GM19467 (cell line): Measurements from ENCODE around the gene NIFK.
A peak's percentile ranks its signal among the peaks of the same experiment; 100 is the strongest.

ENCODE experiments used
- ATAC-seq: cut with Tn5 transposase; IDR thresholded peaks from one replicate; pipeline ENCODE4 v1.9.1; 2021; ENCODE audit warnings: mild to moderate bottlenecking, moderate library complexity; ENCODE audit not compliant: unreplicated experiment

NIFK gene

DNA sequence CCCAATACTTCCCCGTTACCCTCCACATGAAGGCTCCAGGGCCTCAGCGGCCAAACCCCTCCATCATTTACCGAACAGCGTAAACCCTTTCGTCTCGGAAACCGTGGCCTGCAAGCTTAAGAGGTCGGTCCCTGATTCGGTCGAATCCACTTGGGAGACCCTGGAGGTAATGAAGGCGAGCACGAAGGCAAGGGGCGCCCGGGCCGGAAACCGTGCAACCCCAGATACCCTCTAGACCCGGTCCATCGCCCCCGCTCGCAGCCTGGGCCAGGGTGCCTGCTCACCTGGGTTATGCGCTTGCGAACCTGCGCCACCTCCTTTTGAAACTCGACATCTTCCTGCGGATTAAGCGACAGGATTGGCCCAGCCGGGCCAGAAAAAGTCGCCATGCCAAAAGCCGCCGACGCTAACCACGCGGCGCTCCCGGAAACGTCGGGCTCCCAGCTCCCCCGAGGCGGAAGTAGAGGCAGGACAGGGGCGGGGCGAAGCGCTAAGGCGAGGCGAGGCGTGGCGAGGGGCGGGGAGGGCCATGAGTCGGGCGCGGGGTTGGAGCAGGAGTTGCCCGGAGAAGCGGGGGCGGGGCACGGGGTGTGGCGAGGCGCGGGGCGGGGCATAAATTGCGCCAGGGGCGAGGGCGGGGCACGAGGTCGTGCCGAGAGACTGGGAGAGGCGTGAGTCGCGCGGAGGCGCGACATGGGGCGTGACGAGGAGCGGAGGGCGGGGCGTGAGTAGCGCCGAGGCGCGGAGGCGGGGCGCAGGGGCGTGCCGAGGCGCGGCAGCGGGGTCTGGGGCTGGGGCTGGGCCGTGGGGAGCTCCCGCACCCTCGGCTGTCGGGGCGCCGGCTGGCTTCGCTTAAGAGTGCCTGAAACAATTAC is at the start of gene NIFK:
Gene NIFK (minus strand): TSS at position 414 of the 875 bp plus-strand sequence. CDS start 25 bp downstream, at position 389.
- peak; percentile 92 for ATAC-seq

DNA sequence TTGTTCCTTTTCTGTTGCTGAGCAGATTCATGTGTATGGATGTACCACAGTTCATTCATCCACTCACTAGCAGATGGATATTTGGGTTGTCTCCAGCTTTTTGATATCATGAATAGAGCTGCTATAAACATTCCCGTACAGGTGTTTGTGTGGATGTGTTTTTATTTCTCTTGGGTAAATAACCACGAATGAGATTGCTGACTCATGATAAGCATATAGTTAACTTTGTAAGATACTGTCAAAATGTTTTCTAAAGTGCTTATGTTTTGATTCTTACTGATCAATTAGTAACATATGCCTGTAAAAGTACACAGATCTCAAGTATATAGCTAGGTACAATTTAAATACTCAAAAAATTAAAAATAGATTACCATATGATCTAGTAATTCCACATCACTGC is 46.5 kb upstream of the NIFK start:
- no peak for ATAC-seq

DNA sequence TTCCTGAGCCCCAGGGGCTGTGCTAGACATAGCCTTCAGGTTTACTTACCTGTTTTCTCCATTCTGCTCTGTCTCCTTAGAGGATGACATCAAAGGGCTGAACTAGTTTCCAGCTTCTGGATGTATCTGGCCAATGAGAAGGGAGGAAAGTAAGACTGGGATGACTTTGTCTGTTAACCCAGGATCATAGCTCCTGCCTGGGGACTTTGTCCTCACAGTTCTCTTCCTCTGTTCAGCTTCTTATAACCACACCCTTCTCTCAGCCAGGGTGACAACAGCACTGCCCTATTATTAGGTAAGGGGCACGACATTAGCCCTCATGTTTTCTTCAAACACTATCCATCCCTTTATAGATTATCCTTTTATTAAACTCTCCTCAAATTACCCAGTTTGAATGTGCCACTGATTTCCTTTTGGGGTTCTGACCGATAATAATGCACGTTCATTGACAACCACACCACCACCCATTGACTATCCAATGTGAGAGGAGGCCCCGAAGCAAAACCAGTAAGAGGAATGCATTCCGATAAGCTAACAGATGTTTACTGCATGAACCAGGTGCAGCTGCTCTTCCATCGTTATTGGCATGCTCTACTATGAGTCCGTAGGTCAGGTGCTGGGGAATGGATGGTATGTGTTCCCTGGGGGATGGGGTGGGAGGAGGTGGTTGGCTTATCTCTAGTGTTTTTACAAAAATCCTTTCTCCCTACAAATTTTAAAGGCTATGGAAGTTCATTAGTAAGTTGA is 42.2 kb upstream of the NIFK start:
- ATAC-seq = no peak

DNA sequence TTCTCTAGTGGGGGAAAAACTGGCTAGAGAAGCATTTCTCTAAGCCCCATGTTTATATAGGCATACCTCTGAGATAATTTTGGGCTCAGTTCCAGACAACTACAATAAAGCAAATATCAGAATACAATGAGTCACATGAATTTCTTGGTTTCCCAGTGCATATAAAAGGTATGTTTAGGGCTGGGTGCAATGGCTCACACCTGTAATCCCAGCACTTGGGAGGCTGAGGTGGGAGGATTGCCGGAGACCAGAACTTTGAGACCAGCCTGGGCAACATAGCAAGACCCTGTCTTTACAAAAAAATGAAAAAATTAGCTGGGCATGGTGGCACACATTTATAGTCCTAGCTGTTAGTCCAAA is 41.0 kb upstream of the NIFK start:
- ATAC-seq = no peak

DNA sequence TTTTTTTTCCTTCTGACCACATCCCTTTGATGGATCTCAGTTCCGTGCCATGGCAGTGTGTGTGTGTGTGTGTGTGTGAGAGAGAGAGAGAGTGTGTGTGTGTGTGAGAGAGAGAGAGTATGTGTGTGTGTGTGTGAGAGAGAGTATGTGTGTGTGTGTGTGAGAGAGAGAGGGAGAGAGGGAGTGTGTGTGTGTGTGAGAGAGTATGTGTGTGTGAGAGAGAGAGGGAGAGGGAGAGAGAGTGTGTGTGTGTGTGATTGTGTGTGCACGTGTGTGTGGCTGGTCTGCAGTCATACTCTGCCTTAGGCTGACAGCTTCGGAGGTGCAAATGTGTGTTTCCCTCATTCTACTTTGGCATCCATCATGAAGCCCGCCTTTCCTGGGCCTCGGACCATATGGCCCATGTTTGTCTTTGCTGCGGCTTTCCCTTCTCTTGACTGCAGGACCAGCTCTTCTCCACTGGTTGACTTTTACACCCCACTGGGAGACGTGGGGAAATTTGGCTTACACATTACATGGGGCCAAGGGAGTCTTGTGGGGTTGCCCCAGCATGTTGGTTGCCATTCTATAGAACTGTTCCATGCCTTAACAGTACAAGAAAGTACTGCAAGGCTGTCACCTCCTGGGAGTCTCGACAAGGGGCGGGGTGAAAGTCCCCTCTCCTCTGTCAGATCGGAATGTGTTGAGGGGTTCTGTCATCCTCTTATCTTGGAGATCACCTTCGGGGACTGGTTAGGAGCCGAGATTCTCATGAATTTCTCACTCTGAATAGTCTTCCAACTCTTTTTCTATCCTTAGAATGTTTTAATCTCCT is 40.4 kb upstream of the NIFK start:
- ATAC-seq = no peak

DNA sequence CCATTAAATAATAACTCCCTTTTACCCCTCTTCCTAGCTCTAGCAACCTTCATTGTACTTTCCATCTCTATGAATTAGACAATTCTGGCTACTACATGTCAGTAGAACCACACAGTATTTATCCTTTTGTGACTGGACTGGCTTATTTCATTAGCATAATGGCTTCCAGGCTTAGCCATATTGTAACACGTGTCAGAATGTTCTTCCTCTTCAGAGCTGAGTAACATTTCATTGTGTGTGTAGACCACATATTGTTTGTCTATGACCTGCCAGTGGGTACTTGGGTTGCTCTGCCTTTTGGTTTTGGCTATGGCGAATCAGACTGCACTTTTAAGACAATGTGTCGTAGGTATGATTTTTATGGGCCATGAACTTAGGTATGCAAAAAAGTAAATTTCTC is 39.7 kb upstream of the NIFK start:
- ATAC-seq = no peak

DNA sequence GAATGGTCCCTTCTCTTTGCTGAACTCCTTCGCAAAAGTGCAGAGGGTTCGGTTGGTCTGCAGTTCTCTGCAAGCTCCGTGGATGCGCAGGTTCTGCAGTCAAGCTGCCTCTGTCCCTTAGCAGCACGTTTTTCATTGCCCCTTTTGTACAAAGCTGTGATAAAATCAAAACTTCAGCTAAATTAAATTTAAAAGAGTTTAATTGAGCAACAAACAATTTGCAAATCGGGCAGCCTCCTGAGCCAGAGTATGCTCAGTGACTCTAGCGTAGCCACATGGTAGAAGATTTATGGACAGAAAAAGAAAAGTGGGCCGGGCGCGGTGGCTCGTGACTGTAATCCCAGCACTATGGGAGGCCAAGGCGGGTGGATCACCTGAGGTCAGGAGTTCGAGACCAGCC is 37.6 kb upstream of the NIFK start:
- ATAC-seq = no peak

DNA sequence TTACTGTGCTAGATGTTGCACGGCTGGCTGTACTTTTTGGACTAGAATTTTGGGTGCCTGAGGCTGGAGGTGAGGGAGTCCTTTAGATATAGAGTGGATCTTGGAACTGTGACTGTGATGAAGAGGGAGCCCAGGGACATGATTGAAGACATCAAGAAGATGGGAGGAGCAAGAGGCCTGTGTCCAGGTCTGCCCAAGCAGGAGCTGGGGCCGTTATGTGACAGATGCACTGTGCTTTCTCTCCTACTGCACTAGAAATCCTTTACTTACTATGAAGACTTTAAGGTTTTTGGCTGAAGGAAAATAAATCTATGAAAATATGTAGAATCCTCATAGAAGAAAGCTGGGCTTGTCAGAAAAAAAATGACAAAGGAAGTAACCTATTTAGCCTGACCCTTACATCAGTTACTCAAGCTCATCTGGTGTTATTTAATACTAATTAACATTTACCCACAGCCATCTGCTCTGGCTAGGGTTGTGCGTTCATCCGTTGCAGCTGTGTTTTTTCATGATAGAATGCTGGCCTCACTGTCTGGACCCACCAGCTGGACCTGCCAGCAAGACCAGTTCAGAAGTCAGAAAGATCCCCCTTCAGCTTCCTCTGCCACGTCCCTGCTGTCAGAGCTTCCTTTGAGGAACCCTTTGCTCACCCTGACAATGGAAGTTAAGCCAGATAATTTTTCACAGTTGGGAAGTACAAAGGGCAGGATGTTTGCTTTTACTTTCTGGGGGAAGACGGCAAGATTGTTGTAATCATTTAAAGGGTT is 35.5 kb upstream of the NIFK start:
- ATAC-seq = no peak

DNA sequence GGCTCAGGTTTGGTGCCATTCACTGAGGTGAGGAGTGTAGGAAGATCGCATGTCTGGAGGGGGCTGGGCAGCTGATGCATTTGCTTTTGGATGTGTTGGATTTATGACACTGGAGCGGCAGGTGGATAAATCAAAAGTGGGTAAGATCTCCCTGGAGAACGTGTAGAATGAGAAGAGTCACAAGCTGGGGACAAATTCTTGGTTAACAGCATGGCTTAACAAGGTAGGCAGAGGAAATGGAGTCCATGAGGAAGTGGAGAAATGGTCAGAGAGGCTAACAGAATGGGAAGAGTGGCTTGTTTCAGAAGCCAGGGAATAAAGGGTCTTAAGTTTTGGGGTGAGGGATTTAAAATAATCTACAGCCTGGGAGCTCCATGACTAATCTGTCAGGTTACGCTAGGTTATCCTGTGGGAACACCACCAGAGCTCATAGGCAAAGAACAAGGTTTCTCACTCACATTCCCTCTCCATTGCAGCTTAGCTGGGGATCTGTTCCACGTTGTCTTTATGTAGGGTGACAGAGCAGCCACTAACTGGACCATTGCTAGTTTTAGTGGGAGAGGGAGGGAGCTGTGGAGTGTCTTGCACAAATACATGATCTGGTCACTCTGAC is 31.6 kb upstream of the NIFK start:
- ATAC-seq = no peak

DNA sequence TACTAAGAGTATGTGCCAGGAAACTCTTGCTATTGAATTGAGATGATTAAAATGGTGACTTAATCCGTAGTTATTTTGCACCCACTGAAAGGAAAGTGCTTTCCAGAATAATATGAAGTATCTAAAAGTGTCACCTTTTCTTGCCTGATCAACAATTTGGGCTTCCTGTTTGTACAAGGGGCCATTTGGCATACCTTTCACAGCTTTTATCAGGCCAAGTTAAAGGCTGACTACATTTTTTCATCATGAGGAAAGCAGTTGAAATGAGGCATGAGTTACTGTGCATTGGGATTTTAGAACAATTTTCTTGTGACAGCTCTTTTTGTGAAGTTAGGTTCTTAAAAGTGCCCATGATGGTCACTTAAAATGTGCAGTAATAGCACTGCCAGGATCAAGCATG is 29.9 kb upstream of the NIFK start:
- ATAC-seq = no peak

DNA sequence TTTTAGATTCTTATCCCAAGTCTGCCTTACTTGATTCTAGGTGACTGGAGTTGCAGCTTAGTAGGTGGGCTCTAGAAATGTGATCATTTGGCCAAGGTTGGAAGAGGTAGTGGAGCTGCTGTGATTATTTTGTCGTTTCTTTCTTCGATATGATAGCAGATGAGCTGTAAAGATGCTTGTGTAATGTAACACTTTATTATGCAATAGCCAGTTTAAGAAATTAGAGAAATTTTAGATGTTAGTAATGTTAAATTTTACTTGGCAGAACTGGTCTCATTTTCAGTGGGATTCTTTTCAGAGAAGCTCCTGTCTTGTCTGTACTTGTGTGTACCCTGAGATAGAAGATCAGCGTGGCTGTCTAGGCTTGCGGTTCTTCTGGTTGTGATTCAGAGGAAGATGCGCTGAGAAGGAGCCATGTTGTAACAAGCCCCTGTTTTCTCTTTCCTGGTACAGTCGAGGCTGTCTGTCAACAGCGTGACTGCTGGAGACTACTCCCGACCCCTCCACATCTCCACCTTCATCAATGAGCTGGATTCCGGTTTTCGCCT is 28.1 kb upstream of the NIFK start:
- ATAC-seq = no peak

DNA sequence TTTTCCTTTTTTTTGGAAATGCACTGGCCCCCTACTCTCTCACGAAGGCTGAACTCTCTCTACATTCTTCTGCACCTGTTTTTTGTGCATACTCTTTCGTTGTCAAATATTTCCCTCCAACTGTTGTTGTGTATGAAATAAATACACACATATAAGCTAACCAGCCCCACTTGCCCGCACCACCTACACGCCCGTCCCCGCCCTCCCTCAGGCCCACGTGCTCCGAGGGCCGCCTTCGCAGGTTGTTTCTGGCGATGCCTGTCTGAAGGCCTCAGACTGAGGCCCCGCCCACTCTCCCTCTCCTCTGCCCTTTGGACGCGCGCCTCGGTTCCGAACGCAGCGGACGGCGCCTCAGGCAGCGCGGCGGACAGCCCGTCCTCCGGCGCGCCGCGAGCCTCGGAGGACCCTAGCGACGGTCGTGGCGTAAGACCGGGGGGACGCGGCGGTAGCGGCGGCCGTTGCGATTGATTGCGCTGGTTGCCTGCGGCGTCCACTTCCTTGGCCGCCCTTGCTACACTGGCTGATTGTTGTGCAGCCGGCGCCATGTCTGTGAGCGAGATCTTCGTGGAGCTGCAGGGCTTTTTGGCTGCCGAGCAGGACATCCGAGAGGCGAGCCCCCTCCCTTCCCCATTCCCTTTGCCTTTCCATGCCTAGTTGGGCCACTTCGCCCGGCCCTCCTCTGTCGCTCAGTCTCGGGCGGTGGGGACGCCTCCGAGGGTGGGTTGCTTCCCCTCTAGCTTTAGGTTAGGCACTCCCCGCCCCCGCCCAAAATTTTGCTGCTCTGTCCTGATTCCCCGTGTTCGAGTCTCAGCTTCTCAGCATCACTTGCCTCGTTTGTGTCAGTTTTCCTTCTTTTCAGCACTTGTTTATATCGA is 18.8 kb upstream of the NIFK start, which contains the start of gene TSN:
Gene TSN (plus strand): TSS at position 415 of the 875 bp plus-strand sequence. CDS start 129 bp downstream, at position 544.
- ATAC-seq = peak; percentile 100

DNA sequence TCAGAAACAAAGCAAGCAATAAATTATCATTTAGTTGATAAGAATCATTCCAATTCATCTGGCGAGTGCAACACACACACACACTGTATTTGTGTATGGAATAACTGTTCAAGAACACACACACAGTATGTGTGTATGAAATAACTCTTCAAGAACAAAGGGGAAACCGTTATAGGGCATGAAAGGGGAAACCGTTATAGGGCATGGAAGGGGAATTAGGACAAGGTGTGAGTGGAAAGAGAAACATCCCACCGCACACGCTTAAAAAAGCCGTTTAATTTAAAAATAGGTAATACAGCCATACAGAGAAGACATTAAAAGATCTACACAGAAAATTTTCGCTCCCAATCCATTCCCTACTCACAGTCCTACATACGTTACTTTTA is 18.2 kb upstream of the NIFK start:
- no peak for ATAC-seq

DNA sequence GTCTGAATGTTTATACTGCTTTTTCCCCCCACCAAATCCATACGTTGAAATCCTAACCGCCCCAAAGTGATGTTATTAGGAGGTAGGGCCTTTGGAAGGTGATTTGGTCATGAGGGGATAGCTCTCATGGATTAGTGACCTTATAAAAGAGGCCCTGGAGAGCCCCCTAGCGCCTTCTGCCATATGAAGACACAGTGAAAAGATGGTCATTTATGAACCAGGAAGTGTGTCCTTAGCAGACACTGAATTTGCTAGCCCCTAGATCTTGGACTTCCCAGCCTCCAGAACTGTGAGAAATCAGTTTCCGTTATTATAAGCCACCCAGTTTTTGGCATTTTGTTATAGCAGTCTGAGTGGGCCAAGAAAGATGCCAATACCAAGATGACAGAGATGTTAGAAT is 11.5 kb upstream of the NIFK start:
- no peak for ATAC-seq

DNA sequence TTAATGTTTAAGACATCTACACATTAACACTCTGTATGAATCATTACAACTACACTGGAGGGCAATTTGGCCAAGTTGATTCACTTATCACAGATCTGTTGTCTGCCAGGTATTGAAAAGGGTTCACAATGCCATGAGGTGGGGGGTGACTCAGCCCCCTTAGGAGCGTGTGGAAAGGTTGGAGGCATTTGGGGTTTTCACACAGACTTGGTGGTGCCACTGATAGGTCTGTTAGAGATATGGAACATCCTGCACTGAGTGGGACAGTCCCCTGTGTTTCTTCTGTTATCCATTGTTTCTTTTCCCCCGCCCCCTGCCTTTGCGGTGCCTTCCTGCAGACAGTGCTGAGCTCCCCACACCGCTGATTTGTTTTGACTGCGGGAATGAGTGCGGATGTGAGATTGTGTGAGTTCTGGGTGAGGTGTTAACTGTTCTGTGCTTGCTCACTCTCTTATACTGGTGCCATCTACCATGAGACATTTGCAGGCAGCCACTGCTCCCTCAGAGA is 9.4 kb upstream of the NIFK start:
- ATAC-seq = no peak

DNA sequence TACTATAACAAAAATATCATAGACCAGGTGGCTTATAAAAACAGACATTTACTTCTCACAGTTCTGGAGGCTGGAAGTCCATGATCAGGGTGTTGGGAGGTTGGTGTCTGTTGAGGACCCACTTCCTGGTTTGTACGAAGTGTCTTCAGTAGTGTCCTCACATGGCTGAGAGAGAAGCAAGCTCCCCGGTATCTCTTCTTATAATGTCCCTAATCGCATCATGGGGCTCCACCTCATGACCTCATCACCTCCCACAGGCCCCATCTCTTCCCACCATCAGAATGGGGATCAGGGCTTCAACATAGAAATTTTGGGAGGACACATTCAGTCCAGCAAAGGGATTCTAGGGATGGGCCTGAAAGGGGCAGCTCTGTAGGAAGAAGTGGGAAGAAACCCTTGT is 4.8 kb upstream of the NIFK start:
- no peak for ATAC-seq

DNA sequence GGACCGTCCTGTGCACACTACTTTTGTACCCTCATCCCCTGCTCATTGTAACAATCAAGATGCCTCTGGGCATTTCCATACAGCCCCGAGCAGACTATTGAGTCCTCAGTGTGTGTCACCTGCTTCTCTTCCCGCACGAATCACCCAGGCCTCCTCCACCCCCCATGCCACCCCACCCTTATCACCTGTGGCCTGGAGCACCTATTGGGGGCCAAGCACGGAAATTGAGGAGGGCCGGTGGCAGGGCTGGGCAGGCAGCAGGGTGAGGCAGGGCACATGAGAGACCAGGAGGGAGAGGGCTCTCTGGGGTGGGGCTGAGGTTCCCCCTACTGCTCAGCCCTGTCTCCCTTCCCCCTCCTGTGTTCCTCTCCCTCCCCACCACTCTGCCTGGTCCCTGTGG is 4.3 kb upstream of the NIFK start:
- ATAC-seq = no peak

DNA sequence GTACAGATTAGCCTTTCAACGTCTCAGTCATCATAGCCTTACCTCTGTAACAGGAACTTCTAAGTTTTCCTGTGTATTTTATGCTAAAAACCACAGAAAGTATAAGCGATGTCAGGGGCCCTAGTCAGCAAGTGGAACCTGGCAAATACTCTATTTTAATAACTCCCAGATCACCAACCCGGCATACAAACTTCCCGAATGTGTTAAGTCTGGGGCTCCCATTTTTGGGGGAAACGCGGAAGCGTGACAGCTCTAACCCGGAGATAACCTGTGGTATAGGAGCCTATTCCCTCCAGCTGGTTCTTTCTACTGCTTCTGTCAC is 574 bp downstream of the NIFK start:
- ATAC-seq = no peak

DNA sequence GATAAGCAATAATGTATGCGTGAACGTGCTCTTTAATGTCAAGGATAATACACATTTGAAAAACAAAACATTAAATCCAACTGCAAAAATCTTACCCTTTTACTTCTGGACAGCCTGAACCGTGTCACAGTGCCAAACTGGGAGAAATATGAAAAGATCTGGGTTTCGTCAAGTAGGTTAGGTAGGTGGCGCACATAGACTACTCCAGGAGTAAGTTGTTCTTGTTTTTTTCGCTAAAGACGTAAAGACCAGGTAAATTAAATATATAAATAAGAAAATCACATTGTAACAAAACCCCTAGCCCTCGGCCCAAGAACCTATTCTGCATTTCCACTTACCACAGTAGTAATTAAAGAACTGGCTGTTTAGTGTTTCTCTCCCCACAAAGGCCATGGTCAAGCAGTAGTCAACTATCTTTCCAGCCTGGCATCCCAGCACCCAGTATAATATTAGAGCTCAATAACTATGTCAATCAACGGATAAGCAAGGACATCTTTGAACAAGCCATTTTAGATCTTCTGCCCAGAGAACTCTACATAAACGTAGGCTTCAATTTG is 1.1 kb downstream of the NIFK start:
- ATAC-seq = no peak
